GM19324 (cell line): ENCODE measurements around the gene PCBP3.
"Not testable (repeated sequence)": the region's sequence is repeated elsewhere in the genome, so short reads cannot be mapped to it uniquely, and the experiment has no call there.

ENCODE experiments used
- ATAC-seq: cut with Tn5 transposase; IDR thresholded peaks from one replicate; pipeline ENCODE4 v1.9.1; 2021; ENCODE audit warnings: mild to moderate bottlenecking, moderate library complexity; ENCODE audit not compliant: unreplicated experiment, low FRiP score

Gene PCBP3

DNA sequence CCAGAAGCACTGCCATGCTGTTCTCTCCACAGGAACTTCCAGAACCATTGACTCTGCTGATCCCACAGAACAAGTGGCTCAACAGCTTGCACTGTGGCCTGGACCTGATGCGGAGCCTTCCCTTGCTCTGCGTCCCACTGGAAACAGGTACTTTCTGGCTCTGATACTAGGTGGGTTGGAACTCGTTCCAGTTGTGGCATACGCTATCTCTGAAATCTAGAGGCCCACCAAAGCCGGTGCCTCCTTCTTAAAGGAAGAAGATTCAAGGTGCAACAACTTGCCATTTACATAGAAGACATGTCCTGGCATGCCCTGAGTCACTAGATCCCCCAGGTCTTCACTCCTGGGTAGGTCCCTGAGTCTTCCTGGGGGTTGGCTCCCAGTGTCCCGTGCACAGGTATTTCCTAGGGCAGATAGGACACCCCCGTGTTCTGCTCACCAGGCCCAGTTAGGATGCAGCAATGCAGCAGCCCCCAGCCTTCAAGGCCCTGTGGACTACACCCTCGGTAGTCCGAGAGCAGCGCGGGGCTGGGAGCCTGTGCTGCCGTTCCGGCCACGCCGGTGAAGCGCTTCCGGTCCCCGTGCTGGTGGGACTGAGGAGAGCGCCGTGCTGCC is 10.8 kb upstream of the PCBP3 start:
- no peak for ATAC-seq

DNA sequence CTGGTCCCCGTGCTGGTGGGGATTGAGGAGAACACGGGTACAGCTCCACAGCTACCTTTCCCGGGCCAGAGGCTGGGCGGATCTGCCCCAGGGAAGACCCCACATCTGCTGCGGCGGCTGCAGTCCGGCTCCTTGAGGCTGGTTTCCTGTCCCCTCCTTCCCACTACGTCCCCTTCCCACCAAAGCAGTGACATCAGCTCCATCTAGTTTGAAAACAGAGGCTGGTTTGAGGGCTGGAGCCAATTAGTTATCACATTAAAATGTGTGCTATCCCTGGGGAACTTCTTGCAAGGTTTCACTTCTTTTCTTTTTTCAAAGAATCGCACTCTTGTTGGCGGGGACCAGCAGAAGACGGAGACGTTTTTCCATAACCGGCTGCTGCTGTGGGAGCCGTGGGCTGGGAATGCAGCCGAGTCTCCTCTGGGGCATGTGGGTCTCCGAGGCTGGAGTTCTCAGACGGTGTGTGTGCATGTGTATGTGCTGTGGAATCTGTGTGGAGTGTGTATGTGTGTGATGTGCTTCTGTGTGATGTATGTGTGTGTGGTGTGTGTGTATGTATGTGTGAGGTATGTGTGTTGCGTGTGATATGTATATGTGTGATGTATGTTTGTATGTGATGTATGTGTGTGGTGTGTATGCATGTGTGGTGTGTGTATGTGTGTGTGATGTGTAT is 8.9 kb upstream of the PCBP3 start:
- ATAC-seq = no peak

DNA sequence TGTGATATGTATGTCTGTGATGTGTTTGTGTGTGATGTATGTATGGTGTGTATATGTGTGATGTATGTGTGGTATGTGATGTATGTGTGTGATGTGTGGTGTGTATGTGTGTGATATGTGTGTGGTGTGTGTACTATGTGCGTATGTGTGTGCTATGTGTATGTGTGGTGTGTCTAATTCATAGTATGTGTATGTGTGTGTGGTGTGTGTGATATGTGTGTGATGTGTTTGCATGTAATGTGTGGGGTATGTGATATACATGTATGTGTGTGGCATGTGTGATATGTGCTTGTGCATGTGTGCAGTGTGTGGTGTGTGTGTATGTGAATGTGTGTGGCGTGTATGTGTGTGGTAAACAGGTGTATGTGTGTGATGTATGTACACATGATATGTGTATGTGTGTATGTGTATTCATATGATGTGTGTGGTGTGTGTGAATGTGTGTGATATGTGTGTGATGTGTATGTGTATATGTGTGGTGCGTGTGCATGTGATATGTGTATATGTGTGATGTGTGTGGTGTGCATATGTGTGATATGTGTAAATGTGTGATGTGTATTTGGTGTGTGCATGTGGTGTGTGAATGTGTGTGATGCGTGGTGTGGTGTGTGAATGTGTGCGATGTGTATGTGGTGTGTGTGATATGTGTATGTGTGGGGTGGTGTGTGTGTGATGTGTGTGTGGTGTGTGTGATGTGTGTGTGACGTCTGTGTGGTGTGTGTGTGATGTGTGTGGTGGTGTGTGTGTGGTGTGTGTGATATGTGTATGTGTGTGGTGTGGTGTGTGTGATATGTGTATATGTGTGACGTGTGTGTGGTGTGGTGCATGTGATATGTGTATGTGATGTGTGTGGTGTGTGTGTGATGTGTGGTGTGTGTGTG is 8.0 kb upstream of the PCBP3 start:
- ATAC-seq = no peak

DNA sequence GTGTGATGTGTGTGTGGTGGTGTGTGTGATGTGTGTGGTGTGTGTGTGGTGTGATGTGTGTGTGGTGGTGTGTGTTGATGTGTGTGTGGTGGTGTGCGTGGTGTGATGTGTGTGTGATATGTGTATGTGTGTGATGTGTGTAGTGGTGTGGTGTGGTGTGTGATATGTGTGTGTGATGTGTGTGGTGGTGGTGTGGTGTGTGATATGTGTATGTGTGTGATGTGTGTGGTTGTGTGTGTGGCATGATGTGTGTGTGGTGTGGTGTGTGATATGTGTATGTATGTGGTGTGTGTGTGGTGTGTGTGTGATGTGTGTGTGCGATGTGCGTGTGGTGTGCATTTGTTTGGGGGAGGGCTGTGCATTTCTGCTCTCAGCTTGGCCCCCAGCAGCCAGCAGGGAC is 7.1 kb upstream of the PCBP3 start:
- ATAC-seq = no peak

DNA sequence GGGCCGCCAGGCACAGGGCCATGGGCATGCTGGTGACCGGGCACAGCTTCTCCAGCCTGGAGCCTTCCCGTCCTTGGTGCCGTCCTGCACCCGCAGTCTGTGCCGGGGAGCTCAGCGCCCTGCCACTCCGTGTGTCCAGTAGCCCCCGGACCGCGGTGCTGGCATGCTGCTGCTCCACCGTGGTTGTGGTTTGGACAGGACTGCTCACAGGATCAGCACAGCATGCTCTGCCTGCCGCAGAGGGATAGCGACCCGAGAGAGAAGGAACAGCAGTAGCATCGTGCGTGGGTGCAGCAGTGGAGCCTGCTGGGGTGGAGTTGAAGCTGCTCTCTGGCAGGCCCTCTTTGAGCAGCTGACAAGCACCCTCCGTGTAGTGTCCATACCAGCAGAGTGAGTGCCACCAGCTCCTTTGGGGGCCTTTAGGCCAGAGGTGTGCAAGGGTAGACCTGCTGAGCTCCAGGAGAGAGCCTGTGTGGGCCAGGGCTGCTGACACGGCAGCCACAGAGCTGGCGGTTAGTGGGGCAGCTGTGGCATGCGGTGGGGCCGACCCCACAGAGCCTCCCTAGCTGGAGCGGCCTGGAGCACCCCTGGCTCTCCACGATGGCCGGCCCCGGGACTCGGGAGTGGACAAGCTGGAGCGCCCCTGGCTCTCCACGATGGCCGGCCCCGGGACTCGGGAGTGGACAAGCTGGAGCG is 6.4 kb upstream of the PCBP3 start:
- no peak for ATAC-seq

DNA sequence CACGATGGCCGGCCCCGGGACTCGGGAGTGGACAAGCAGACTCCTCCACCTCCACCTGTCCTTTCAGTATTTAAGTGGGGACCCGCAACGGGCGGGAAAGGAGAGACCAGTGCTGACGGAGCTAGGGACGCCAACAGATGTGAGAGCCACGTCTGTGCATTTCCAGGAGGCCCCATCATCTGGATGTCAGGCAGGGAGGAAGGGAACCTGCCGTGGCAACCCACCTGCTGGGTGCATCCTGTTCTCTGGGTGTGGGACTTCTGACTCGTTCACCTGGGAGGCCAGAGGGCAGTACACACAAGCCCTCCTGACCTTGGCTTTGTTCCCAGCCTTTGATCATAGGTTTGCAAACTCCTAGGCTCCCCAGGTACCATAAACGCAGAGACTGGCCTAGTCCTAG is 5.6 kb upstream of the PCBP3 start:
- ATAC-seq = no peak

DNA sequence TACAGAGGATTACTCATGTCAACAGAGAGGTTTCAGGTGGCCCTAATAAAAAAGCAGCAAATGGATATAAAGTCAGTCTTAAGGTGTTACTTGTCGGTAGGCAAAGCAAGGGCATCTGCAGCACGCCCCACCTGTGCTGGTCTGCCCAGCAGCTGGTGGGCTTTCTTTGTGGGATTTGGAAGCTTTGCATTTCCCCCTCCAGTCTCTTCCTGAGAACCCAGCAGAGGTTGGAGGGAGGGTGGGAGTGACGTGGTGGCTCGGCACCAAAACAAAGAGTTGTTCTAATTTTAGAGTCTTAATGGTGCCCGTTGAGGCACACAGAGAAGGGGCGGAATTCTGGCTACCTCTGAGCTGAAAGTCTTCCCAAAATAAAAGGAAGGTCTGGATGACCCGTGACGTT is 4.8 kb upstream of the PCBP3 start:
- ATAC-seq = no peak

DNA sequence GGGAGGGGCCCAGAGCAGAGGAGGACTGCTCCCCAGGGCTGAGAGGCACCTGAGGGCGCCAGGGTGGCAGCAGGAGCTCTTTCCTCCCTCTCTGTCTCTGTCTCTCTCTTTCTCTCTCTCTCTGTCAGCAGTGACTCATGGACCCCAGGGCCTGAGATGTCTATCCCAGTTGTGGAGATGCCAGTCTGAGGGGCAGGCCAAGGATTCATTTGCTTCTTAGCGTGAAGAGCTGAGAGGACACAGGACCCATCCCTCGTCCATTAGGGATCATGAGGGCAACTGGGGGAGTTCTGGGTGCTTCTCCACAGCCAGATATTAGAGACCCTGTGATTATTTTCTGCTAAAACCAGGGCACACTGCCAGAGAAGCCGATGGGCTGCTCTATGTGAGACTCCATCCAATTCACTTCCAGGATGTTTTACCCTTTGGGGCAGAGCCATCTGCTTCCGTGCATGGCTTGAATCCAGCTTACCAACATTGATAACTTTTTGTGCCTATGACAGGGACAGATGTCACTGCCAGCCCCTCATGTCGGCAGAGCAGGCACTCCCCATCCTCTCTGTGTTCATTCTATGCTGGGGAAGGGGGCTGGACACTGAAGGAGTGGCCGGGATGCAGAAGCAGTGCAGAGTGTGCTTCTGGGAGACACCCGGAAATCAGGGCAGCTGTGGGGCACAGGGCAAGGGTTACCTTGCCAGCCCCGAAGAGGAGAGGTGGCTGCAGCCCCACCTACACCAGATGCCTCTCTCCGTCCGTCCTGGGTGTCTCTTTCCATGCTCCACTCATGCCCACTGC is 4.1 kb upstream of the PCBP3 start:
- no peak for ATAC-seq

DNA sequence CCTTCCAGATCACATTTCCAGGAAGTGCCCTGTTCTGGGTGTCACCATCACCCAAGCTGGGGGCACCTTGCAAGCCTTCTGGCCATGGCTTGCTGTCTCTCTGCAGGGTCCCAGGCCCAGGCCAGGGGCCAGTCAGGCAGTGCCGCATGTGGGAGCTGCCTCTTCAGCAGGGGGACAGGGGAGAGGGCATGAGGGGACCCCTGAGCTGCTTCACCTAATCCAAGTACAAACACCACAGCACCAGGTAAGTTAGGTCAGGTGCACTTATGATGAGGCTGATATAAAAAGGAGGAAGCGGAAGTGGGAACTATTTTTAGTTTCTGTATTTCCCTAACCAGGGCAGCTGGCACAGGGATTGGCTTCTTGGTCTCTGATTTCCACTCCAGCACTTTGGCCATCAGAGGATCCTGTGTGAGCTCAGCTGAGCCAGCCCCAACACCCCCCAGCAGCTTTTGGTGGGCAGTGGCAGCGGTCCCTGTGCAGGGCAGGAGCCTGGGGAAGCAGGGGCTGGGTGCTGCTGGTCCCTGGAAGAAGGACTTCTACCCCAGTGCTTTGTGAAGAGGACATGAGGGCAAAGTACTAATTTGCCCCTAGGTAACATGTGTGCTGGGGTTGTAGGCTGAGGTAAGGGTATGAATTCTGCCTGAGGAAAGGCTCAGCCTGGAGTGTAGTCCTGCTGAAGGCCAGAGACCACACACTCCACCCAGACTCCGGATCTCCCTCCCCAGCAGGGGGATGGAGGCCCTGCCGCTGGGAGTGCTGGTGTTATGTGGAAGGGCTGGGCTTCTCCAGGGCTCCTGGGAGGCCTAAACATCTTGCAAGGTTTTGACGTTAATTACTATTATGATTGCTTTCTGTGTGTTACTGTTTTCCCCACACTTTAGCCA is 3.3 kb upstream of the PCBP3 start:
- ATAC-seq = no peak

DNA sequence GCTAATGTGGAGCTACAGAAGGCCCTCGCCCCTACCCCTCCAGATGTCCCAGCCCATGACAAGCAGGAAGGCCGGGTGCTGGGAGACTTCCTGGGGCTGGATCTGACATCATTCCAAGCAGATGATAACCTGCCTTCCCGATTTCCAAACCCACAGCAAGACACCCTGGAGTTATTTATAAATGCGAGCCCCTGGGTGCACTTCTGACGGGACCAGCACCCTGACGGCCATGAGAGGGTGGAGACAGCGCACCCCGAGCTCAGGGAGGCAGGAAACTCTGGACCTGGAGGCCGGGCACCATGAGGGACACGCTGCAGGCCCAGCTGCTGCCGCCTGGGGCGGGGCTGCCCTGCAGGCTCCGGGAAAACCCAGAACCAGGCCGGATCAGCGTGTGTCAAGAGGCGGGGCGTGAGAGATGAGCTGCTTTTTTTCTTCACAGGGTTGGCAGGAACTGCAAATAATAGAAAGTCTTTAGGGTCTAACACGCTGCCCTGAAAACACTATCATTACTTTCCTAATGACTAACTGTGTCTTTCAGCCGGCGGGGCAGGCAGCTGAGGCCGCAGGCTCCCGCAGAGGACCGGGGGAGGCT is 2.5 kb upstream of the PCBP3 start:
- ATAC-seq = no peak

DNA sequence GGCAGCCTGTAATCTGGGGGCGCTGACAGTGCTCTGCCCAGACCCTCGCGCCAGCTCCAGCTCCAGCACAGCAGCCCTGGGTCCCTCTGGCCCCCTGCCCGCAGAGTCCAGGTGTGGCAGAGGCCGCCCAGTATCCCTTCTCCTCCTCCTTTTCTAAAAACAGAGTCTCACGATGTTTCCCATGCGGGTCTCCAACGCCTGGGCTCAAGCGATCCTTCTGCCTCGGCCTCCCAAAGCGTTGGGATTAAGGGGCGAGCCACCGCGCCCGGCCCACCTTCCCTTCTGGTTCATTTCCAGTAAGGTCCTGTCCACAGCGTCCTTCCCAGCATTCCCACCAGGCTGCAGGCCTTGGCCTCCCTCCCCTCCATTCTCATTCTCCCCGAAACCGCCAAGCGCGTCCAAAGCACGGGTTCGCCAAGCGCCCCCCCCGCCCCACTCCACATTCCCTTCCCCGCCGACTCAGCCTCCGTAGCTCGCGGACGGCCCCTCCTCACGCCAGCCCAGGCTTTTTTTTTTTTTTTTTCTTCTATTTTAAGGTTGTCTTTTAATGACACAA is 2.0 kb upstream of the PCBP3 start:
- no peak for ATAC-seq

DNA sequence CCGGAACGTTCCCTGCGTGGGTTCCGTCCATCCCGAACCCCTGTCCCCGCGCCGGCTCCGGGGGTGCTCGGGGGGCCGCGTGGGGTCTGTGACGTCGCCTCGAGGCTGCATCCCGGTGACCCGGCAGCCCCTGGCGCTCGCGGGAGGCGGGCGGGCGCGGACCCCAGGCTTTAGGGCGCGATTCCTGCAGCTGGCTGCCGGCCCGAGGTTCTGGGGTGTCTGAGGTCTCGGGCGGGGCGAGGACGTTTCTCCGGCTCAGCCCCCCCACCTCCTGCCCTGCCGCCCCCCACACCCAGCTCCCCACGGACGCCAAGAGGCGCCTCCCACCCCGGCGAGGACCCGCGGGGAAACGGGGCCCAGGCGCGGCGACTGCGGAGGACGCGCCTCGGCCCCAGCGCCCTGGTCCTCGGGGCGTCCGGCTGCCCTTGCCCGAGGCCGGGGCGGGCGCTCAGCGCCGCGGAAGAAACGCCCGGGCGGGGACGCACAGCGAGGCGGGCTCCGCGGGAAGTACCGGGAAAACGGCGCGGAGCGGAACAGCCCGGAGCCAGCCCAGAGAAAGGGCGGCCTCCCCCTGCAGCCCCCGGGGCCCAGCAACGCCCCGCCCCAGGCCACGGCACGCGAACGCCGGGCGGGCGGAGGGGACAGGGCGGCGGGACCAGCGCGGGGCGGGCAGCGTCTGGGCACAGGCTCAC is 1.3 kb upstream of the PCBP3 start:
- peak; percentile 6 for ATAC-seq

DNA sequence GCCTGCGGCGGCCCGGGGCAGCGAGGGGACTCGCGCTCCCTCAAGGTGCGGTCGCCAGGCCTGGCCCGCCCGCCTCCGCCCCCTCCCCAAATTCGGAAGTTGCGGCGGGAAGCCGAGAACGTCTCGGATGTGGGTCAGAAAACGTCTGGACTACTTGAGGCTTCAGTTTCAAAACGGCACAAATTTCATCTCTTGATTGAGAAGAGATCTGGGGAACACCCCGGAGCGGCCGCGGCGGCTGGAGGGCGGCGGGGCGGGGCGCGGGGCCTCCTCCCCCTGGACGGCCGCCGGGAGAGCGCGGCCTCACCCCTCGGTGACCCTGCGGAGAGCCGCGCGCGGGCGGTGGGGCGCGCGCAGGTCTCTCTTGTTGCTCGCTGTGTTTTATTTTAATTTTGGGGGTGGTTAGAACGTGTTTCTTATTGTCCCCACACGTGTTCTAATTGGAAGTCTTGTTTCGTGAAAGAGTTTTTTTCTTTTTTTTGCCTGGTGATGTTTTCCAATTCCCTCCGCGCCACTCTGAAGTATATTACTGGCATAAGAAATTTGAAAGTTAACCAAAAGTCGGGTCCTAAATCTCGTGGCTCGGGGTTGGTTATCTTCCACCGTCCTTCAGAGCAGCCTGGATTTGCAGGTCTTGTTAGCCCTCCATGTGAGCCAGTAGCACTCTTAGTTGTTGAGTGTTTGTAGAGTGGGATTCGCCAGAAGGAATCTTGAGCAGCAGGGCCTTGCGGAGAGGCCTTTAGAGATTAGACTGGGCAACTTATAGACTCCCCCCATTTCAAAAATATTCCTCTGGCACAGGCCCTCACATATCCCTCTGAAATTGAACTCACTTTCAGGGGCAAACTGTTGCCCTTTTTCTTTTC is 749 bp downstream of the PCBP3 start:
- ATAC-seq = no peak

DNA sequence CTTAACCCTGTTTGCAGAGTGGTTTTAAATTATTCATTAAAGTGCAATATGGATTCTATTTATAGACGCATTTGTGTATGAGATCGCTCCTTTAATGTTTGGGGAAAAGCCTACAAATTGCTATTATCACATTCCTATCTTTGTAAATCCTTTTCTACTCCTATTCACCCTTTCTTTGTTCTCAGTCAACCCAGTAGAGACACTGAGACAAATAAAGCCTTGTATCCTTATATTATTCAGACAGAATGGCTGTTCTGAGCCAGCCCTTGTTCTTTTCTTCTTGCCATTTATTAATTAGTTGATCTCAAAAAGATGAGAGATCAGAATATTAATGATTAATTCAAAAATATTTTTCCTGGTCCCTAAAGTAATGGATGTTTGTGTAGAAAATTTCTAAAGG is 8.4 kb downstream of the PCBP3 start:
- ATAC-seq = no peak

DNA sequence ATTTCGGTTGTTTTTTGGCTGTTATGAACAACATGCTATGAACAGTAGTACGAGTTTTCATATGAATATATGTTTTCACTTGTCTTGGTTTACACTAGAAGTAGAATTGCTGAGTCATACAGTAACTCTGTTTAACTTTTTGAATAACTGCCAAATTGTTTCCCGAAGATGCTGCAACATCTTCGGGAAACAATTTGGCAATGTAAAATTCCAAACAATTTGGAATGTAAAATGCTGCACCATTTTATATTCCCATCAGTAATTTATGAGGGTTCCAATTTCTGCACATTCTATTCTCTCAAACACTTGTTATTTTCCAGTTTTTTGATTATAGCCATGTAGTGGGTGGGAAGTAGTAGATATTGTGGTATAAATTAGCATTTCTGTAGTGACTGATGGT is 11.6 kb downstream of the PCBP3 start:
- no peak for ATAC-seq

DNA sequence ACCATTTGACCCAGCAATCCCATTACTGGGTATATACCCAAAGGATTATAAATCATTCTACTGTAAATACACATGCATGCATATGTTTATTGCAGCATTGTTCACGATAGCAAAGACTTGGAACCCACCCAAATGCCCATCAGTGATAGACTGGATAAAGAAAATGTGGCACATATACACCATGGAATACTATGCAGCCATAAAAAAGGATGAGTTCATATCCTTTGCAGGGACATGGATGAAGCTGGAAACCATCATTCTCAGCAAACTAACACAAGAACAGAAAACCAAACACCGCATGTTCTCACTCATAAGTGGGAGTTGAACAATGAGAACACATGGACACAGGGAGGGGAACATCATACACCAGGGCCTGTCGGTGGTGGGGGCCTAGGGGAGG is 12.6 kb downstream of the PCBP3 start:
- not testable (repeated sequence) for ATAC-seq
